GM12891 (cell line): ENCODE results near the gene HTR3A.

Source experiments
- PAX5 ChIP-seq: IDR thresholded peaks from 2 replicates; pipeline ENCODE4 v1.6.1; 2011; ENCODE audit warnings: low read length, moderate library complexity, mild to moderate bottlenecking; ENCODE audit not compliant: insufficient read depth, severe bottlenecking
- POLR2A ChIP-seq: IDR thresholded peaks from 2 replicates; pipeline ENCODE4 v1.6.1; 2011; ENCODE audit warnings: low read depth, low read length, control low read depth
- POLR2AphosphoS5 ChIP-seq: IDR thresholded peaks from 2 replicates; pipeline ENCODE4 v1.6.1; 2011; ENCODE audit warnings: low read depth, low read length, control low read depth
- POU2F2 ChIP-seq: IDR thresholded peaks from 2 replicates; pipeline ENCODE4 v1.6.1; 2011; ENCODE audit warnings: low read depth, mild to moderate bottlenecking, control low read depth, low read length, moderate library complexity
- SPI1 ChIP-seq: IDR thresholded peaks from 2 replicates; pipeline ENCODE4 v1.6.1; 2011; ENCODE audit warnings: low read depth, low read length, control low read depth
- TAF1 ChIP-seq: IDR thresholded peaks from 2 replicates; pipeline ENCODE4 v1.6.1; 2011; ENCODE audit warnings: low read depth, low read length, control low read depth

GRCh38 chr11:114010931-114011330 lies 36.0 kb downstream of the HTR3A start:
- TF ChIP-seq POLR2AphosphoS5: no peak
- no peak for TF ChIP-seq POLR2A
- TF ChIP-seq PAX5: no peak
- no peak for TF ChIP-seq TAF1
- TF ChIP-seq POU2F2: no peak
- no peak for TF ChIP-seq SPI1
